Activated T-helper 1 cell treated with anti-CD3 and anti-CD28 coated beads, Interleukin-2, amount 50 U/mL, for 16 hours (primary cell): ENCODE data around the gene CCNI.
"Not testable (repeated sequence)": the region's sequence is repeated elsewhere in the genome, so short reads cannot be mapped to it uniquely, and the experiment has no call there.

Experiments used
- DNase-seq, 2 donors: peaks; one replicate each; pipeline ENCODE4 v3.0.0-alpha.2; 2020; ENCODE audit warnings: low read depth in 1 of 2, low spot score in 1 of 2

The CCNI gene, protein sequence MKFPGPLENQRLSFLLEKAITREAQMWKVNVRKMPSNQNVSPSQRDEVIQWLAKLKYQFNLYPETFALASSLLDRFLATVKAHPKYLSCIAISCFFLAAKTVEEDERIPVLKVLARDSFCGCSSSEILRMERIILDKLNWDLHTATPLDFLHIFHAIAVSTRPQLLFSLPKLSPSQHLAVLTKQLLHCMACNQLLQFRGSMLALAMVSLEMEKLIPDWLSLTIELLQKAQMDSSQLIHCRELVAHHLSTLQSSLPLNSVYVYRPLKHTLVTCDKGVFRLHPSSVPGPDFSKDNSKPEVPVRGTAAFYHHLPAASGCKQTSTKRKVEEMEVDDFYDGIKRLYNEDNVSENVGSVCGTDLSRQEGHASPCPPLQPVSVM

DNA sequence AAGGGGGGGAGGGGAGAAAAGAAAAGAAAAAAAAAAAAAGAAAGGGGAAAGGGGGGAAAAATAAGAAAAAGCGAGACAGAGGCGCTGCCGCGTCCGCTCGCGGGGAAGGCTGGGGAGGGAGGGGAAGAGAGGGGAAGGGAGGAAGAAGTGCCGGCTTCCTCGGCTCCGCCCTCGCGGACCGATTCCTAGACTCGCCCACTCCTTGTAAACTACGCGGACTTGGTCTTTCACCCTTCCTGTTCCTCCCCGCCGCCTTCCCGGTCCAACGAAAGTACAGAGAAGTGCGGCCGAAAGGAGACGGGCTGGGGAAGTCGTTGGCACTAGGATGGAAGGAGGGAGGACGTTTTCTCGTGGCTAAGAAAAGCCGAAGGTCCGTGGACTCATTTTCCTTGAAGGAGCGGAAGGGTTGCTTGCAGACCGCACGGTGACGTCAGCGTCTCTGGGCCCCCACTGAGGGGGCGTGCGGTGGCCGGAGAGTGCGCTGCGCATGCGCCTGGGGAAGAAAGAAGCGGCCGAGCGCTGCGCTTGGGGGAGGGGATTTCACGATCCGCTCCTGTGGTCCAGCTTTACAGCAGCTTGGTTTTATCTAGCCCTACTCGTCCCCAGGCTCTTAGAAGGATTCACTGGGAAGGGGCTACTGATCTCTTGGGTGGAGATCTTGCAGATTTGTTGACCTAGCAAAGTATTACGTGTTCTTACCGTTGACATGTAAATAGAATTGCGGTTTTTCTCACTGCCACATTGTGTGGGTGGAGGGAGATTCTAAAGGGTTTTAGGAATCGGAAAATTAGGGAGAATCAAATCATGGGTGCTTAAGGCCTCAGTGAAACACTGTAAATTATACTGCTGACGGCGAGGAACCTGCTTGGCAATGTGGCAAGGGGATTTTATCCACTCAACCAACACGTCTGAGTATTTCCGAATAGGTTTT lies at the start of gene CCNI:
CCNI (minus strand) TSS at position 121 of the 931 bp plus-strand sequence. CDS start 9,627 bp downstream, outside the sequence.
- peak; percentile 78 to 85 for DNase-seq

DNA sequence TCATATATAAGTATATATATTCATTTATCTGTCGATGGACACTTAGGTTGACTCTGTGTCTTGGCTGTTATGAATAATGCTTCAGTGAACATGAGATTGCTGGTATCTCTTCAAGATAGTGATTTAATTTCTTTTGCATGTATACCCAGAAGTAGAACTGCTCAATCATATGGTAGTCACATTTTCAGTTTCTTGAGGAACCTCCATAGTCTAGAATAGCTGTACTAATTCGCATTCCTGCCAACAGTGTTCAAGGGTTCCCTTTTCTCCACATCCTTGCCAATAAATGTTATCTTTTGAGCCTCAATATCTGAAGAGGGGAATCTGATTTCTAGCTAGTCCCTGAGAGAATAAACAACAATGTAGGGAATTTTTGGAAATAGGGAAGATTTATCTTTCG lies 48.8 kb upstream of the CCNI start:
- DNase-seq = no peak

DNA sequence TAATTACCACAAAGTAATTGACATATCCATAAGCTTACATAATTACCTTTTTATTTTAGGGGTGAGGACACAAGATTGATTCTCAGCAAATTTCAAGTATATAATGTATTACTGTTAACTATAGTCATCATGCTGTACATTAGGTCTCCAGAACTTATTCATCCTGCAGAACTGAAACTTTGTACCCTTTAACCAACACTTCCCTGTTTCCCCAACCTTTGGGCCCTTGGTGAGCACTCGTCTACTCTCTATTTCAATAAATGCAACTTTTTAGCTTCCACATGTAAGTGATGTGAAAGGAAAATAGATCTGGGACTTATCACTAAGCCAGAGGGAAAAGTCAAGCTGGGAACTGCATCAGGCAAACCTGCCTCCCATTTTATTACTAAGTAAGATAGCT lies 47.6 kb upstream of the CCNI start:
- no peak for DNase-seq

DNA sequence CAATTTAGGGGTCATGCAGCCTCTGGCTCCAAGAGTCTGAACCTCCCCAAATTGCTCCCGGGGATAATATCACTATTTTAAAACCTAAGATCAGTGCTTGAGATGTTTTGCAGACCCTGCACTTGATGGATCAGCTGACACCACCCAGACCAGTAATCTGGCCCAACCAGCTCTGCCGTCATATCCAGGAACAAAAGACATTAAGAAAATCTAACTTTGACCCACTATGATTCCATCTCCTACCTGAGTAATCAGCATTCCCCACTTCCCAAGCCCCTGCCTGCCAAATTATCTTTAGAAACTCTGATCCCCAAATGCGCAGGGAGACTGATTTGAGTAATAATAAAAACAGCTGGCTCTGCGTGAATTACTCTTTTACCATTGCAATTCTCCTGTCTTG lies 46.9 kb upstream of the CCNI start:
- DNase-seq = no peak

DNA sequence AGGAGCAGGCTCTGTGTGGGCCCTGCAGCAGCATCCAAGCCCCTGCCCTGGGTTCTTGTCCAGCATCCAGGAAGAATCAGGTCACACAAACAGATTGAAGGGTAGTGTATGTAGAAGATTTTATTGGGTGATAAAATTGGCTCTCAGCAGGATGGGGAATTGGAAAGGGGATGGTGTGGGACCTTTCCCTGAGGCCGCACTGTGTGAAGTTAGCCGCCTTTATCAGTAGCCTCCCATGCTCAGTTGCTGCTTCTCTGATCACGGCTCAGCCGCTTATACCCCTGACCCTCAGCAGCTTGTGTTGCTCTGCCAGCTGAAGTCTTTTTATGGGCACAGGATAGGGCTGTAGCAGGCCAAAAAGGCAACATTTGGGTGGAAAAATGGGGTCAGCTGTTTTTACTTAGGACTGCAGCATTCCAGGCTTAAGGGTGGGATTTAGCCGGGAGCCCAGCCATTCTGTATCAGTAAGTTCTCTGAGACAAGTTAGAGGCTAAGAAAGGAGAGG lies 46.0 kb upstream of the CCNI start:
- DNase-seq = no peak

DNA sequence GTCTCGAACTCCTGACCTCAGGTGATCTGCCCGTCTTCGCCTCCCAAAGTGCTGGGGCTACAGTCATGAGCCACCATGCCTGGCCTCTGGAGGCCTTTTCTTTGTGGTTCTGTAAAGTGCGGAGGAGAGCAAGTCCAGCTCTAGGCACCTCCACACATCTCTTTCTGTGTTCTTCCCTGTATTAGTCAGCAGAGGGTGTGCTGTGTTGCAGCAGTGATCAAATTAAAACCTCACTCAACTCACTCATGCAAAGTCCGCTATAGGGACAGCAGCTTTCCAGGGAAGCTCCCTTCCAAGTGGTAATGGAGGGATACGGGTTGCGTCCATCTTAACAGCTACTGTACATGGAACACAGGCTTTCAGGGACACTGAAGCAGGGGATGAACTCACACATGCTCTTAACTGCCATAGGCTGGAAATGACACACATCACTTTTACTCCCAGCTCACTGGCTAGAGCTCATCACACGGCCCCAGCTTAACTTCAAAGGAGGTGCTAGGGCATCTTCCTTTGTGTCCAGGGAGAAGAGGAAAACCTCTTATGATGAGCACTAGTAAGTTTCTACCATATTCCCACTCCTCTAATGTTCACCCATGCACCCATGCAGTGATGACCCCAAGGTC lies 45.2 kb upstream of the CCNI start:
- DNase-seq = no peak

DNA sequence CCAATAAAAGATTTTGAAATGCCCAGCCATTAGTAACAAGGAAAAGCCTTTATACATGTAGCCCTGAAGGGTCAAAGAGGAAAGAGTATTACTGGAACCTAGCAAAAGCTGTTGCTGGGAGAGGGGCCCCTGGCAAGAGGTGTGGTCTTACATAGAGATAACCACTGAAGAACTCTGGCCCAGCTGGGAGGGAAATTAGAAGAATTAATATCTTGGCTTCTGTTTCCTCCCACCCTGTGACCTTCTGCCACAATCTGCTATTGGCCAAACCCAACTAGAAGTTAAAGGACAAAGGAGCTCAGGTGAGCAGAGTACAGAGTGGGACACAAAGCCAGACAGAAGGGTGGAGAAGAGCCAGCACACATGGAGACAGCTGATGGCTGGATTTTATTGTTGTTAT lies 41.9 kb upstream of the CCNI start:
- no peak for DNase-seq

DNA sequence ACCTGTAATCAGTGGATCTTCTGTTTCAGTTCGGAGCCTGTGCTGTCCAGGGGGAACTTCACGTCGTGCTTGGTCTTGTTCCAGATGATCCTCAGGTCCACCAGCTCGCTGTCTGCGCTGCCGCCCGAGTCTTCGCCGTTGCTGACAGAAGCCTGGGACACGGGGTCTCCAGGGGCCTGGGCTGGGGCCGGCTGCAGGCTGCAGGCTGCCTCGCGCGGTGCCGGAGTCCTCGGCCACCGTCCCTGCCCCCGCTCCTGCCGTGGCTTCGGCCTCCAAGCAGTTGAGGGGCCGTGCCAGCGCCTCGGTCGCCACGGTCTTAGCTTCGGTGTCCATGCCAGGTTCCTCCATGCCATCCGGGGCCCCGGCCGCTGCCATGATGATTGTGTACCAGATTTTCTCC lies 37.3 kb upstream of the CCNI start:
- no peak for DNase-seq

DNA sequence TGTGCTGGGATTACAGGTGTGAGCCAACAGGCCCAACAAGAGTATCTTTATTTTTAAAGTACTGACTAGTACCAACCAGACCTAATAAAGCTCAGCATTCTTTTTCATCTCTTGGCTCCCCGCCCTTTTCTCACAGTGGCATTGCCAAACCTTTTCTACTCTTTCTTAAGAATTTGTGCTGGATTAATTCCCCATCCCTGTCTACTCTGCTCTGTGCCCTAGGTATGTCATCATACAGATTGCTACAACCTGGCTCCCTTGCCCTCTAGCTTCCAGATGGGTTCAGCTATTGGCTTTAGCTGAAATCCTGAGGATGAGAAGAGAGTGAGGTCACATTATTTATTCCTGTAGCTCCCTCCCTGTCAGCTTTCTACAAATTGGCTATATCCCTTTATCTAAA lies 34.9 kb upstream of the CCNI start:
- no peak for DNase-seq

DNA sequence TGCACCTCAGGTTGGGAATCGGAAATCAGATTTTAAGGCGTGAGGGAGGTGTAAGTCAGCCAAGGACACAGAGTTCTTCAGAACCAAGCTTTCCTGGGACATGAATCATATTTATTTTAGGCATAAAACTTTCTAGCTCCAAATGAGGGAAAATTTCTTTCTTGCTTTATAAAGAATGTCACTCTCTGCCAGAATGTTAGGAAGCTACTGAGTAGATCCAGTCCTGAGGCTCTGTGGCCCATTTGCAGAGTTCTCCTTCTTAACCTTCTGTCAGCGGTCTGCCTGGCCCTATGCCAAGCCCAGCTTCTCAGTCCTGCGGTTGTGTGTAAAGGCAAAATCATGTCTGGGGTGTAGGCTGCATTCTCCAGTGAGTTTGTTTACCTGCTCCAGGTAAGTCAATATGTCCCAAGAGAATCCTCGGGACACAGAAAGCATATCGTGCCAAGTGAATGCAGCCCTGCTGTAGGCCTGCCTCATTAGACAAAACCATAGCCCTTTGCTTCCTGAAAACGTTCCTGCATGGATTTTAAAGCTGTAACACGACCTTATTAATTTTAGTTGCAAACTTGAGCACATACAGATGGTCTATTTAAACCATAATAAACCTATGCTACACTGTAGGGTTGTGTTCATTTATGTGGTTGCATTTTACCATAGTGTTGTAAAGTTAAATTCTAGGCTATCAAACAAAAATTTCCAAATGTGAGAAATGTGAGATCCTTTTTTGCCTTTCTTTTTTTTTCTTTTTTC lies 29.2 kb upstream of the CCNI start:
- DNase-seq = no peak

DNA sequence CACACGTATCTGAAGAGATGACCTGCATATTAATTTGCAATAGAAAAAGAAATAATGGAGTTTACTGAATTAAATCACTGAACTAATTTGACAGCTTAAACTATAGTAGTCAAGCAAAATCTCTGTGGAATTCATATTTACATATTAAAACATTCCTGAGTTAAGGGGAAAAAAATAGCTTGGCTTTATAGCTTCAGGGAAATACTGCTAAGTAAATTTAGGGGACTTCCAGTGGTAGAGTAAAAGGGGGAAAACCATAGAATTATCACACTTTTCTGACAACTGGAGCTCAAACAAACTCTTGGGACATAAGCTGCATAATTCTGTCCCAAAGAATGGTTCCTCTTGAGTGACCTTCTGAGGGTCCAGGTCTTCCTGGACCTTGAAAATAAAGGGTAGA lies 28.6 kb upstream of the CCNI start:
- DNase-seq = no peak

DNA sequence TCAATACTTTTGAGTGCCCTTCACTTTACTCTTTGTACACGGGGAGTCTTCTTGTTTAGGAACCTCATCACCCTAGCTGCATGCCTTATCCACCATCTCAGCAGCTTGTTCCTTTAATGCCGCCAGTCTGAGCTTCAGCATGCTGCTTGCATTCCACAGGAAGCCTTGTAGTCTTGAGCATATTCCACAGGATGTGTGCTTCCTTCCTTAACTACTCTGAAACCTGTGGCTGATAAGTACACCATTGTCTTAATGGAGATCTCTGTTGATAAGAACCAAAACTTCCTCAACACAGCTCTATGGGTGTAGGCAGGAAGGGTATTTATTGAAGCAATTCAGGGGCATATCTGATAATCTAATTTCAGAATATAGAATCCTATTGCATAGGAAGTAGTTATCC lies 24.4 kb upstream of the CCNI start:
- no peak for DNase-seq

DNA sequence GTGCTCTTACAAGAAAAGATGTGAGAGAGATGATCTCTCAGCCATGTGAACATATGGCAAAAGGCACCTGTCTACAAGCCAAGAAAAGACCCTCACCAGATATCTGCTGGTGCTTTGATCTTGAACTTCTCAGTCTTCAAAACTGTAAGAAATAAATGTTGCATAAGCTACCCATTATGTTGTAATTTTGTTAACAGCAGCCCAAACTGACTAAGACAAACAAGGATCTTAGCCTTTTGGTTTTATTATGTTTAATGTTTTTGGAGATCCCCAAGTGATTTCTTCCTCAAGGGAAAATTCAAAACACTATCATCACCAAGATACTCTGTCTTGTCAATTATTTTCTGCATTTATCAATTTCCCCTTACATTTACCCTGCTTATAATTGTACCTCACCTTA lies 21.8 kb upstream of the CCNI start:
- no peak for DNase-seq

DNA sequence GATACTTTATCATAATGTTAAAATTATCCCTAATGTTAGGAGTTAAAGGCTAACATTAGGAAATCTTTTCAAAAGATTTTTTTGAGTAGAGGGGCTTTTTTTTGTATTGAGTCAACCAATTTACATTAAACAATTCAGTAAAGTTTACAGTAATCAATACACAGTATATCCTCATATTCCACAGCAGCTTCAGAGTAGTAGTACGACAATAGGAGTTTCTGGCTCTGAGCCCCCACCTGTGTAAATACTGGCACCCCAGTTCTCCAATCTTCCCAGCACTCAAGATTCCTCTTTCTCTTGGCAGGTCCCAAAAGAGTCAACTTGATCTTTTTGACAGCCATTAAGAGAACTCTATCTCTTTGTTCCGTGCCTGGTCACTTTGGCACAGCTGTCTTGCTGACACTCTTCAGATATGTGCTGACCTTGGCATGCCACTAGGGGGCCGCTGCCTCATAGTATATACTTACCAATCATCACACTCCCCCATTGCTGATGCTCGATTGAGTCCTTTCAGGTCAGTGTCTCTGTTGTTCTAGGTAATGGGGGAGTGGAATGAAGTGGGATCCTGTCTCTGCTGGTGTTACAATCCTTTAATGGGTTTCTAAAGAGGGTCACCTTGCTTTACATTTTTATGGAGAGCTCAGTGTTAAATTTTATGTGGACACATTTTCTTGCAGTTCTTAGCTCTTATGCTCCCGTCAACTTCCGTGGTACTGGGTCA lies 19.5 kb upstream of the CCNI start:
- peak; percentile 39 to 44 for DNase-seq

DNA sequence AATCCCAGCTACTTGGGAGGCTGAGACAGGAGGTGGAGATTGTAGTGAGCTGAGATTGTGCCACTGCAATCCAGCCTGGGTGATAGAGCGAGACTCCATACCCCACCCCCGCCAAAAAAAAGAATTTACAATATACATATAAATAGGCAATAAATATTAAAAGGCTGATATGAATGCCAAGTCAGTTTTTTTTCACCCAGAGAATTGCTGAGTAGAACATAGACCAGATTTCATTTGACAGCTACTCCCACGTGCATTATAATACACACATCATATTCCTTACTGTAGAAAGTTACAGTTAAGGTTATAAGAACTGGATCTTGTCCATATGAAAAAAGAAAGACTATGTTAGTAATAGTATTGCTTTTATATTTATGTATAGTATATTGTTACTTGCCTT lies 18.7 kb upstream of the CCNI start:
- no peak for DNase-seq

DNA sequence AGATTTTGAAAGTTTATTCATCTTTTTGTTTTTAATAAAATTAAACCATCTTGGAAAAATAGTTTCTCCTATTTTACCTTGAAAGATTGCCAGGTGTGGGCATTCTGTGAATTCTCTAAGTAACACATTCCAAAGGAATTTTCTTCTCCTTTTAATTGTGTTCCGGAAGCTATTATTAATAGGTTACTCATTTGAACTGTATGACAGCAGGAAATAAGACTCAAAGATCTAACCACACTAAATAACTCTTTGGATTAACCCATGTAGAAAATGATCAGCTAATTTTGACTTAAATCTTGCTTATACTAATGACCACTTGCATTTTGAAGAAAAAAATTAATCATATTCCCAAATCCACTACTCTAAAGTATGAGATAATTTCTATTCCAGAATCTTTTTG lies 17.6 kb upstream of the CCNI start:
- no peak for DNase-seq

DNA sequence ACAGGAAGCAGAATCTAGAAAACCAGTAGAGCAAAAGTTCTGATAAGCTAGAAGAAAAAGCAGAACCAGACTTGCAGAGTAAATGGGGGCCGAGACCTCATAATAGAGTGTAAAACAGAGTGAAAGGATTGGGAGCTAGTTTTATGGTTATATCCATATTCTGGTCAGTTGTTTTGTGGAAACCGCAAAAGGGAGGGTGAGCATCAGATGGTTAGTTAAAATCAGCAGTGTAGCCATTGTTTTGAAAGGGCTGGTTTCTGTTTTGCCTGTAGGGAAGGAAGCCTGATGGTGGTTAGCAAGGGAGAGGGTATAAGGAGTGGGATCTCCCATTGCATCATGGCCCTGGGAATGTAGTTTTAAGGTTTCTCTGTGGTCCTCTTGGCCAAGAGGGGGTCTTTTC lies 17.2 kb upstream of the CCNI start:
- no peak for DNase-seq

DNA sequence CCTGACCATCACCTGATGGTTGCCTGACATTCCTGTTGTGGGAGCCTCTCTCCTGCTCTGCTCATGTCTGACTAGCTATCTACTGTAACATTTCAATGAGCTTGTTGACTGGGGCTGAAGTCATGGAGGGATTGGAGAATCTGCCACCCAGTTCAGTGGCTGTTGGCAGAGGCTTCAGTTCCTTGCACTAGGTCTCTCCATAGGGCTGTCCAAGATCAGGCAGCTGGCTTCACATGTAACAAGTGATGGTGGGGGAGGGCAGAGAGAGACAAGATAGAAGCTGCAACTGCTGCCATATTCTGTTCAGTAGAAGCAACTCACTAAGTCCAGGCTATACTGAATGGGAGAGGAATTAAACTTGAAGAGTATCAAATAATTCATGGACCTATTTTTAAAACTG lies 14.1 kb upstream of the CCNI start:
- DNase-seq = no peak

DNA sequence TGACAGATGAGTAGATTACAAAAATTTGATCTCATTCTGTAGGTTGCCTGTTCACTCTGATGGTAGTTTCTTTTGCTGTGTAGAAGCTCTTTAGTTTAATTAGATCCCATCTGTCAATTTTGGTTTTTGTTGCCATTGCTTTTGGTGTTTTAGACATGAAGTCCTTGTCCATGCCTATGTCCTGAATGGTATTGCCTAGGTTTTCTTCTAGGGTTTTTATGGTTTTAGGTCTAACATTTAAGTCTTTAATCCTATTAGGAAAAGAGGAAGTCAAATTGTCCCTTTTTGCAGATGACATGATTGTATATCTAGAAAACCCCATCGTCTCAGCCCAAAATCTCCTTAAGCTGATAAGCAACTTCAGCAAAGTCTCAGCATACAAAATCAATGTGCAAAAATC lies 11.2 kb upstream of the CCNI start:
- not testable (repeated sequence) for DNase-seq

DNA sequence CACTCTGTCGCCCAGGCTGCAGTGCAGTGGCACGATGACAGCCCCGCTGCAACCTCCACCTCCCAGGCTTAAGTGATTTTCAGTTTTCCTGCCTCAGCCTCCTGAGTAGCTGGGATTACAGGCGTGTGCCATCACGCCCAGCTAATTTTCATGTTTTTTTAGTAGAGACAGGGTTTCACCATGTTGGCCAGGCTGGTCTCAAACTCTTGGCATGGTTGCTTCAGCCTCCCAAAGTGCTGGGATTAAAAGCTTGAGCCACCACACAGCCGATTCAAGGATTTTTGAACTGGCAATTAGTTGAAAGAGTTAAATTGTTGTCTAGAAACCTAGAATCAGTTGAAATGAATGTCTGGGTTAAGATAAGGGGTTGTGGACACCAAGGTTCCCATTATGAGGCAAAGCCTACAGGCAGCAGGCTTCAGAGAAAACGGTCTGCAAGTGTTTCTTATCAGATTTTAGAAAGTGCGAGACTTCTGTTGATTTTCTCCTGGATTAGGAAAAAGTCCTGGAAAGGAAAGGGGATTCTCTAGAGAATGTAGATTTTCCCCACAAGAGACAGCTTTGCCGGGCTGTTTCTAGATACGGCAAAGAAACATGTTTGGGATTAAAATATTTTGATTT lies 8.3 kb upstream of the CCNI start:
- no peak for DNase-seq
